ENCODE data around the gene RNF113B. TPM values are rescaled to one million over a fixed set of nuclear protein-coding genes. Genes with fewer than 3 reads are reported as not detected.

Gene RNF113B
- total RNA-seq, 1 donor from 2014 or later: not detected

GRCh38 chr13:98214008-98214643 is 37.1 kb upstream of the RNF113B start:
- no peaks in the 10 kb centered on the region for H3K36me3 Mint-ChIP-seq (ENCODE audit: low read depth)
- H3K4me1 Mint-ChIP-seq: no peaks in the 10 kb centered on the region
- no peak for TF ChIP-seq CTCF (IDR thresholded peaks at IDR 0.05)
- no peak overlapping the region for H3K27ac Mint-ChIP-seq
- peaks cover 4% of the 10 kb centered on the region for H3K27me3 Mint-ChIP-seq
- ChIA-PET CTCF (no interaction called here), POLR2A (no interaction called here)
- H3K9me3 Mint-ChIP-seq: peaks cover 2% of the 10 kb centered on the region
- no peak for ATAC-seq (ENCODE audit: low read depth)
- intact Hi-C loops (cut with micrococcal nuclease): no loop called here
- DNase-seq: no peak
- no peak overlapping the region for H3K4me3 Mint-ChIP-seq

- POLR2A ChIA-PET: no interaction called here
Measured at GRCh38 chr13:98213354-98213753, 36.3 kb upstream of the RNF113B start.

GRCh38 chr13:98212763-98213162 is 35.7 kb upstream of the RNF113B start:
- intact Hi-C loops (cut with micrococcal nuclease): no loop called here
- POLR2A ChIA-PET: no interaction called here
- Mint-ChIP-seq H3K4me1 (no peaks in the 10 kb centered on the region), H3K9me3 (peaks cover 2% of the 10 kb centered on the region), H3K36me3 (ENCODE audit: low read depth) (no peaks in the 10 kb centered on the region), H3K4me3 (no peak overlapping the region), H3K27ac (no peak overlapping the region), H3K27me3 (peaks cover 4% of the 10 kb centered on the region)
- no peak for DNase-seq
- TF ChIP-seq CTCF (IDR thresholded peaks at IDR 0.05): no peak
- ATAC-seq (ENCODE audit: low read depth): no peak
- CTCF ChIA-PET: no interaction called here

More at GRCh38 chr13:98213354-98213753, 36.3 kb upstream of the RNF113B start:
- Mint-ChIP-seq H3K9me3 (peaks cover 2% of the 10 kb centered on the region), H3K36me3 (ENCODE audit: low read depth) (no peaks in the 10 kb centered on the region), H3K4me3 (no peak overlapping the region), H3K27me3 (peaks cover 4% of the 10 kb centered on the region), H3K27ac (no peak overlapping the region), H3K4me1 (no peaks in the 10 kb centered on the region)
- ATAC-seq (ENCODE audit: low read depth) (no peak), DNase-seq (no peak)
- CTCF ChIA-PET: no interaction called here
- TF ChIP-seq CTCF (IDR thresholded peaks at IDR 0.05): no peak
- intact Hi-C loops (cut with micrococcal nuclease): no loop called here

- Mint-ChIP-seq H3K36me3 (ENCODE audit: low read depth) (no peaks in the 10 kb centered on the region), H3K4me1 (no peaks in the 10 kb centered on the region), H3K9me3 (peaks cover 7% of the 10 kb centered on the region), H3K4me3 (no peak overlapping the region), H3K27ac (no peak overlapping the region), H3K27me3 (no peaks in the 10 kb centered on the region)
- no peak for TF ChIP-seq CTCF (IDR thresholded peaks at IDR 0.05)
- POLR2A ChIA-PET: no interaction called here
- DNase-seq (no peak), ATAC-seq (ENCODE audit: low read depth) (no peak)
- CTCF ChIA-PET: no interaction called here
- intact Hi-C loops (cut with micrococcal nuclease): no loop called here
Measured at GRCh38 chr13:98208606-98209005, 31.5 kb upstream of the RNF113B start.

- peaks cover 7% of the 10 kb centered on the region for H3K9me3 Mint-ChIP-seq
- H3K4me1 Mint-ChIP-seq: no peaks in the 10 kb centered on the region
- no peaks in the 10 kb centered on the region for H3K36me3 Mint-ChIP-seq (ENCODE audit: low read depth)
- H3K27me3 Mint-ChIP-seq: no peaks in the 10 kb centered on the region
- DNase-seq: no peak
- TF ChIP-seq CTCF (IDR thresholded peaks at IDR 0.05): no peak
- ChIA-PET CTCF (no interaction called here), POLR2A (no interaction called here)
- ATAC-seq (ENCODE audit: low read depth): no peak
- intact Hi-C loops (cut with micrococcal nuclease): no loop called here
- no peak overlapping the region for H3K27ac Mint-ChIP-seq
- no peak overlapping the region for H3K4me3 Mint-ChIP-seq
Measured at GRCh38 chr13:98207416-98207815, 30.3 kb upstream of the RNF113B start.

Data from activated B cell treated with CpG ODN at 0.5 μM for 24 hours (primary cell).